PC-3 (cell line): ENCODE results near the gene FADS1.

ENCODE experiments used
- CTCF ChIP-seq: fragments of 300-600 bp; sonication (generic); conservative IDR thresholded peaks from 2 replicates; pipeline ENCODE4 v1.5.1; 2017; ENCODE audit warnings: antibody characterized with exemption, low read depth, mild to moderate bottlenecking, low read length
- EZH2 ChIP-seq: fragments of 300-600 bp; sonication (generic); IDR thresholded peaks from one replicate; pipeline ENCODE4 v1.6.1; 2017; ENCODE audit warnings: antibody characterized with exemption, mild to moderate bottlenecking, low read length; ENCODE audit not compliant: unreplicated experiment

GRCh38 chr11:61854206-61854895, 37.5 kb upstream of the FADS1 start:
- TF ChIP-seq CTCF (no peak), EZH2 (no peak)
